GM23338 (cell line): Measurements from ENCODE around the gene JAGN1. TPM values are rescaled to one million over a fixed set of nuclear protein-coding genes. Genes with fewer than 3 reads are reported as not detected.
"Not testable (repeated sequence)": the region's sequence is repeated elsewhere in the genome, so short reads cannot be mapped to it uniquely, and the experiment has no call there.

Source experiments
- ATAC-seq: fragments of 200-7000 bp; cut with Tn5 transposase; 3 replicates; pipeline ENCODE4 v1.9.1; 2020
- DNase-seq: peaks from one replicate; pipeline ENCODE4 v3.0.0-alpha.2; 2015; ENCODE audit warnings: low spot score
- H2AFZ ChIP-seq: fragments of 200-600 bp; sonication (generic); 2 replicates; pipeline ENCODE4 v1.8.0; 2016; ENCODE audit warnings: antibody characterized with exemption, mild to moderate bottlenecking, moderate library complexity
- H3F3A ChIP-seq: fragments of 200-600 bp; sonication (generic); replicated peaks from 2 replicates; pipeline ENCODE4 v1.8.0; 2017; ENCODE audit warnings: antibody characterized with exemption, mixed run types, low read depth
- H3K27ac ChIP-seq: fragments of 200-600 bp; sonication (generic); 2 replicates; pipeline ENCODE4 v1.6.1; 2016; ENCODE audit warnings: low read depth
- H3K27me3 ChIP-seq: fragments of 200-600 bp; sonication (generic); 2 replicates; pipeline ENCODE4 v1.8.0; 2016; ENCODE audit warnings: mild to moderate bottlenecking, mixed run types, moderate library complexity; ENCODE audit not compliant: insufficient read depth
- H3K36me3 ChIP-seq: fragments of 200-600 bp; sonication (generic); 2 replicates; pipeline ENCODE4 v1.8.0; 2016; ENCODE audit warnings: mild to moderate bottlenecking; ENCODE audit not compliant: insufficient read depth
- H3K4me1 ChIP-seq: fragments of 200-600 bp; sonication (generic); 2 replicates; pipeline ENCODE4 v1.8.0; 2016; ENCODE audit warnings: mild to moderate bottlenecking, moderate library complexity; ENCODE audit not compliant: insufficient read depth
- H3K4me2 ChIP-seq: fragments of 200-600 bp; sonication (generic); 2 replicates; pipeline ENCODE4 v1.7.1; 2017; ENCODE audit warnings: mixed run types
- H3K4me3 ChIP-seq: fragments of 200-600 bp; sonication (generic); 2 replicates; pipeline ENCODE4 v1.6.1; 2016; ENCODE audit warnings: mixed run types
- H3K79me2 ChIP-seq: fragments of 200-600 bp; sonication (generic); replicated peaks from 2 replicates; pipeline ENCODE4 v1.8.0; 2017; ENCODE audit warnings: mild to moderate bottlenecking; ENCODE audit not compliant: insufficient read depth
- H3K9me2 ChIP-seq: fragments of 200-600 bp; sonication (generic); 2 replicates; pipeline ENCODE4 v1.8.0; 2017; ENCODE audit not compliant: insufficient read depth
- H4K20me1 ChIP-seq: fragments of 200-600 bp; sonication (generic); replicated peaks from 2 replicates; pipeline ENCODE4 v1.8.0; 2017; ENCODE audit warnings: mild to moderate bottlenecking; ENCODE audit not compliant: insufficient read depth
- H3K27ac Mint-ChIP-seq: 2 replicates; pipeline ENCODE4 v1.8.0; 2020; ENCODE audit warnings: inconsistent platforms, mild to moderate bottlenecking, moderate library complexity, mixed read lengths
- H3K27me3 Mint-ChIP-seq: 3 replicates; pipeline ENCODE4 v1.8.0; 2022; ENCODE audit warnings: low read depth, mild to moderate bottlenecking, moderate library complexity, mixed read lengths, inconsistent platforms; ENCODE audit not compliant: insufficient read depth, poor library complexity
- H3K36me3 Mint-ChIP-seq: 3 replicates; pipeline ENCODE4 v1.8.0; 2021; ENCODE audit warnings: low read depth, mild to moderate bottlenecking, inconsistent platforms, moderate library complexity, mixed read lengths
- H3K4me1 Mint-ChIP-seq: 3 replicates; pipeline ENCODE4 v1.8.0; 2020; ENCODE audit warnings: mild to moderate bottlenecking, inconsistent platforms, mixed read lengths
- H3K4me3 Mint-ChIP-seq: 3 replicates; pipeline ENCODE4 v1.8.0; 2021; ENCODE audit warnings: moderate library complexity, mild to moderate bottlenecking, inconsistent platforms, mixed read lengths
- H3K9me3 Mint-ChIP-seq: 3 replicates; pipeline ENCODE4 v1.8.0; 2020; ENCODE audit warnings: moderate library complexity, mild to moderate bottlenecking, inconsistent platforms, mixed read lengths
- ETS1 ChIP-seq: IDR thresholded peaks from 2 replicates; pipeline ENCODE4 v1.6.1; 2016; ENCODE audit warnings: antibody characterized with exemption
- EZH2 ChIP-seq: fragments of 200-600 bp; sonication (generic); IDR thresholded peaks from one replicate; pipeline ENCODE4 v1.8.0; 2017; ENCODE audit warnings: antibody characterized with exemption, mild to moderate bottlenecking, low read depth; ENCODE audit not compliant: unreplicated experiment
- EZH2phosphoT487 ChIP-seq: fragments of 200-600 bp; sonication (generic); IDR thresholded peaks from one replicate; pipeline ENCODE4 v1.8.1; 2018; ENCODE audit warnings: antibody characterized with exemption; ENCODE audit not compliant: unreplicated experiment
- JUNB ChIP-seq: IDR thresholded peaks from one replicate; pipeline ENCODE4 v1.6.1; 2016; ENCODE audit warnings: antibody characterized with exemption; ENCODE audit not compliant: unreplicated experiment
- POLR2AphosphoS5 ChIP-seq: IDR thresholded peaks from 2 replicates; pipeline ENCODE4 v1.6.1; 2016; ENCODE audit warnings: antibody characterized with exemption, low read depth
- REST ChIP-seq: IDR thresholded peaks from one replicate; pipeline ENCODE4 v1.6.1; 2018; ENCODE audit warnings: antibody characterized with exemption; ENCODE audit not compliant: unreplicated experiment
- ZNF331 ChIP-seq: fragments of 250-450 bp; sonication (Bioruptor Pico); IDR thresholded peaks from 2 replicates; pipeline ENCODE4 v1.5.0; 2020; ENCODE audit warnings: low read depth, mild to moderate bottlenecking, moderate library complexity
- ZNF462 ChIP-seq: fragments of 250-450 bp; sonication (Bioruptor Pico); IDR thresholded peaks from 2 replicates; pipeline ENCODE4 v1.5.0; 2020; ENCODE audit warnings: mild to moderate bottlenecking, moderate library complexity
- polyA plus RNA-seq: library from polyadenylated mRNA; unstranded; fragments of >200 nt; fragmentation: Nextera tagmentation; extraction: Ambion mirVana; gene quantifications from 2 replicates; pipeline ENCODE4 v1.2.1, GENCODE V29; 2016
- total RNA-seq: library from RNA; depleted of rRNA; stranded (reverse); fragments of >200 nt; shearing (Covaris generic); gene quantifications from 2 replicates; pipeline ENCODE4 v1.2.3, GENCODE V29; 2014

The JAGN1 gene
- total and polyA plus RNA-seq, 2 experiments from 2014 or later = 22.5 to 32.0 TPM

GRCh38 chr3:9899289-9899791, 8.9 kb downstream of the JAGN1 start (continued):
- TF ChIP-seq ZNF462 (CRISPR knock-in tag) (no peak), ZNF331 (CRISPR knock-in tag) (no peak), JUNB (no peak), EZH2phosphoT487 (no peak), POLR2AphosphoS5 (no peak), REST (no peak), EZH2 (no peak), ETS1 (no peak)

- not testable (repeated sequence) for H3F3A ChIP-seq, H2AFZ ChIP-seq, H3K4me3 Mint-ChIP-seq, ATAC-seq, H3K36me3 ChIP-seq, H3K27me3 ChIP-seq, H3K36me3 Mint-ChIP-seq, H3K4me2 ChIP-seq, H3K9me3 Mint-ChIP-seq, H3K27ac ChIP-seq, DNase-seq, H3K4me3 ChIP-seq, H4K20me1 ChIP-seq, H3K27ac Mint-ChIP-seq, H3K79me2 ChIP-seq, H3K9me2 ChIP-seq
- peaks cover 17% of the 10 kb centered on the region for H3K4me1 ChIP-seq
- peaks cover 20% of the 10 kb centered on the region for H3K4me1 Mint-ChIP-seq
- H3K27me3 Mint-ChIP-seq = peaks cover 12% of the 10 kb centered on the region
These were observed 10.6 kb downstream of the JAGN1 start for GRCh38 chr3:9900965-9901415.
